Activated CD8-positive, alpha-beta memory T cell treated with anti-CD3 and anti-CD28 coated beads, Interleukin-2, amount 50 U/mL, for 48 hours (primary cell): ENCODE data around the gene NPAS4.
A peak's percentile ranks its signal among the peaks of the same experiment; 100 is the strongest.
"Not testable (repeated sequence)": the region's sequence is repeated elsewhere in the genome, so short reads cannot be mapped to it uniquely, and the experiment has no call there.

ENCODE experiments used
- DNase-seq: peaks from one replicate; pipeline ENCODE4 v3.0.0-alpha.2; 2020

Gene NPAS4

GRCh38 chr11:66420671-66421476, at the start of gene NPAS4:
NPAS4 (plus strand) TSS chr11:66421035; CDS start chr11:66421180, 145 bp downstream.
- DNase-seq: no peak

GRCh38 chr11:66371627-66372415, 49.0 kb upstream of the NPAS4 start, which contains the start of gene SLC29A2:
SLC29A2 (minus strand) TSS chr11:66371760; CDS start chr11:66371591, 169 bp downstream.
- peak; percentile 88 for DNase-seq

GRCh38 chr11:66373265-66373664, 47.6 kb upstream of the NPAS4 start:
- DNase-seq: no peak

- not testable (repeated sequence) for DNase-seq
Measured at GRCh38 chr11:66373690-66374287, 47.0 kb upstream of the NPAS4 start.

- not testable (repeated sequence) for DNase-seq
Measured at GRCh38 chr11:66380264-66380663, 40.6 kb upstream of the NPAS4 start.

DNA sequence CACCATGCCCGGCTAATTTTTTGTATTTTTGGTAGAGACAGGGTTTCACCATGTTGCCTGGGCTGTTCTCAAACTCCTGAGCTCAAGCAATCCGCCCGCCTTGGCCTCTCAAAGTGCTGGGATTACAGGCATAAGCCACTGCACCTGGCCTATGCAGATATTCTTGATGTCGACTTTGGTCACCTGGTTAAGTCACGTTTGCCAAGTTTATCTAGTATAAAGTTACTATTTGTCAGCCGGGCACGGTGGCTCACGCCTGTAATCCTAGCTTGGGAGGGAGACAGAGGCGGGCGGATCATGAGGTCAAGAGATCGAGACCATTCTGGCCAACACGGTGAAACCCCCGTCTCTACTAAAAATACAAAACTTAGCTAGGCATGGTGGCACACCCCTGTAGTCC, 36.5 kb upstream of the NPAS4 start:
- DNase-seq: not testable (repeated sequence)

GRCh38 chr11:66386171-66387069, 34.4 kb upstream of the NPAS4 start:
- peak; percentile 94 for DNase-seq

- peak; percentile 79 for DNase-seq
Measured at GRCh38 chr11:66388780-66389386, 32.0 kb upstream of the NPAS4 start.

- no peak for DNase-seq
Measured at GRCh38 chr11:66391322-66391721, 29.5 kb upstream of the NPAS4 start.

DNA sequence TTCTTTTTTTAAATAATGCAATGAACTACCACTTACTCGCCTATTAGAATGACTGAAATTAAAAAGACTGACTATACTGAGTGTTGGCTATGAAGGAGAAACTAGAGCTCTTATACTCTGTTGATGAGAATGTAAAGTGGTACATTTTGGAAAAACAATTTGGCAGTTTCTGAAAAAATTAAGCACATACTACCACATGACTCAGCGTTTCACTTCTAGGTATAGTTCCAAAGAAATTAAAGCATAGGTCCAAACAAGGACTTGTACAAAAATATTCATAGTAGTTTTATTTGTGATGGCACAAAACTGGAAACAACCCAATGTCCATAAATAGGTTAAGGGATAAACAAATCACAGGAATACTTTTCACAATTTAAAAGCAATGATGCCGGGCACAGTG, 26.9 kb upstream of the NPAS4 start:
- no peak for DNase-seq

GRCh38 chr11:66407651-66408050, 13.2 kb upstream of the NPAS4 start:
- no peak for DNase-seq

GRCh38 chr11:66408488-66409214, 12.2 kb upstream of the NPAS4 start:
- peak; percentile 99 for DNase-seq

- DNase-seq: no peak
Measured at GRCh38 chr11:66409226-66409625, 11.6 kb upstream of the NPAS4 start.

DNA sequence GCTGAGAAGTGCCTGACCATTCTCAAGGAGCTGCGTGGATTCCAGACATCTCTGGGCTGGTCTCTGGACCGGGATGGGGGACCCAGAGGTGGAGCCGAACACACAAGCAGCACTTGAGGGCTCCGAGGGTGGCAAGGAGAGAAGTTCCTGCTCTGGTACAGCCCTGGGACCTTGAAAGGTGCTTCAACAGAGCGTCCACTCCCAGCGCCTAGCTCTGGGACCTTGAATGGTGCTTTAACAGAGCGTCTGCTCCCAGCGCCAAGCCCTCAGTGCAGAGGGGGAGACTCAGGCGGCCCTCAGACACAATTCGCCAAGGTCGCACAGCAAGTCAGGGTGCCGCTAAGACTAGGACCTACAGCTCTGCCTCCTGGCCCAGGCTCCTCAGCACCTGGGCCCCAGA, 10.6 kb upstream of the NPAS4 start:
- DNase-seq: no peak

- no peak for DNase-seq
Measured at GRCh38 chr11:66411323-66411722, 9.5 kb upstream of the NPAS4 start.

- DNase-seq: no peak
Measured at GRCh38 chr11:66412110-66412509, 8.7 kb upstream of the NPAS4 start.

DNA sequence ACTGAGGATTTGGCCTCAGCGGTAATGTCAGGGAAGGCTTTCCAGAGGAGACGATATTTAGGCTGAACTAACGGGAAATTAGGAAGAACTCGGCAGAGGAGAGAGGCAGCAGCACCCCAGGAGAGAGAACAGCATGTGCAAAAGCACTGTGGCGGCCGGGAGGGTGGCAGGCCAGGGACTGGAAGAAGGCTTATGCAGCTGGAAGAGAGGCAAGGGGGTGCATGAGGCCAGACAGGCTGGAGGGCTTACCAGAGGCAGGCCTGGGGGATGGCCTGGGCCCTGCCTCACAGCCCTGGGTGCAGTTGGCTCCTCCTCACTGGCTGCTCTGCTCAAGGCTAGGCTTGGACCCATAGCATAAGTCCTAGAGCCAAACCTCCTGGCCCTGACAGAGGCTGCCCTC, 7.7 kb upstream of the NPAS4 start:
- DNase-seq: no peak

GRCh38 chr11:66414120-66414934, 6.5 kb upstream of the NPAS4 start:
- no peak for DNase-seq

- DNase-seq: no peak
Measured at GRCh38 chr11:66415423-66415822, 5.4 kb upstream of the NPAS4 start.

DNA sequence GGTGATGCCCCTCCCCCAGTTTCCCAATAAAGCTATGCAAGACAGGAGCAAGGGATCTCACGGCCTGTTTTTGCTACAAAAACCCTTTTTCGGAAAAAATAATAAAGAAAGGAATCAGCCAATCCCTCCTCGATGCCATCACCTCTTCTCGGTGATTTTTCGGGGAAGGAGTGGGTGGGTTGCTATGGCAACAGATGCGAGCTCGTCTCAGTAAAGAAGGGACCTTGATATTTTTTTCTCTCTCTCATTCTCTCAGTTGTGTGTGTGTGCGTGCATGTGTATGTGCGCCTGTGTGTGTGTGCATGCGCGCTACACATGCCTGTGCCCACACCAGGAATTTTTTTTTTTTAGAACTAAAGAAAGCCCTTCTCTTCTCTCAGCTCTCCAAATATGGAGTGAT, 3.8 kb upstream of the NPAS4 start:
- DNase-seq: no peak
